ENCODE measurements around the gene KCNH4. TPM values are rescaled to one million over a fixed set of nuclear protein-coding genes. Genes with fewer than 3 reads are reported as not detected.

The KCNH4 gene
- total and polyA plus RNA-seq, 2 donors (not counting 1 experiment from before 2014, with no cell fraction given) = 0.62 to 1.0 TPM

DNA sequence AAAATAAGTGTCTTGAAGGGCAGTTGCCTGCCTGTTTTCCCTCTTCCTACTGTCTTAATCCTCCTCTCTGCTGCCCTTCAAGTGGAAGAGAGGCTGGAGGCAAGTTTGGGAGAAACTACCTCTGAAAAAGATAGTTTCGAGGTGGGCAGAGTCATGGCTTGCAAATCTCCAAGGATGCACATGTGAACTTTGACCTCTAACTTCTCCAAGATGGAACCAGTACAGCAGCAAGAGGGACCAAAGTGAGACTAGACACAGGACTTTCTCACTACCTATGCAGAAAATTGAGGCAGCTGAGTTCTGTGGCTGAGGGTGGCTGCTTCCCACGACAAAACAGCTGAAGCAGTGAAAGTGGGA is 887 bp upstream of the KCNH4 start:
- no CpG with 5 or more reads among the region's 2 CpGs for WGBS (ENCODE audit: insufficient coverage)
- Histone ChIP-seq H3K27ac (ENCODE audit: low read length in 2 of 2) (no peak overlapping the region), H3K4me2 (replicated peaks; ENCODE audit: low read depth, low read length, poor library complexity, severe bottlenecking) (peak overlapping the region; percentile 97), H4K20me1 (ENCODE audit: control insufficient read depth, insufficient read depth, low read length, poor library complexity, severe bottlenecking) (no peaks in the 10 kb centered on the region), H3K9me3 (ENCODE audit: control extremely low read depth in 1 of 3, control insufficient read depth in 2 of 3, insufficient read depth in 1 of 3, low read length in 2 of 3) (peaks cover 0 to 11% (median 0%) of the 10 kb centered on the region in 3 donors), H3K36me3 (replicated peaks in 1 of 2; ENCODE audit: control extremely low read depth in 1 of 2, control insufficient read depth in 1 of 2, extremely low read depth in 1 of 2, insufficient read depth in 2 of 2, low read length in 1 of 2) (no peaks in the 10 kb centered on the region), H3K4me1 (ENCODE audit: control insufficient read depth in 2 of 2, insufficient read depth in 2 of 2, low read length in 2 of 2) (peaks cover 46 to 63% of the 10 kb centered on the region in 2 donors), H3K27me3 (replicated peaks in 1 of 4; ENCODE audit: control extremely low read depth in 1 of 4, control insufficient read depth in 3 of 4, insufficient read depth in 4 of 4, low read length in 3 of 4) (peaks cover 0 to 17% (median 2%) of the 10 kb centered on the region in 4 experiments), H3K4me3 (ENCODE audit: control extremely low read depth in 1 of 5, extremely low read depth in 1 of 5, insufficient read depth in 1 of 5, low read depth in 2 of 5, low read length in 4 of 5) (no peak overlapping the region), H3K79me2 (ENCODE audit: control insufficient read depth, insufficient read depth, low read length) (no peaks in the 10 kb centered on the region), H2AFZ (ENCODE audit: insufficient read depth, low read depth, low read length, poor library complexity, severe bottlenecking) (no peak overlapping the region), H3K9ac (ENCODE audit: low read length) (no peak overlapping the region)
- TF ChIP-seq CTCF (IDR thresholded peaks at IDR 0.05) = no peak
- TF ChIP-seq EZH2 (IDR thresholded peaks at IDR 0.05; ENCODE audit: borderline replicate concordance, insufficient read depth, low read depth, low read length, poor library complexity, severe bottlenecking) = no peak
- DNase-seq (no peak), ATAC-seq (ENCODE audit: low read depth) (no peak)
- H3K4me1 Mint-ChIP-seq = peaks cover 62% of the 10 kb centered on the region
- no peak overlapping the region for H3K27ac Mint-ChIP-seq
- POLR2A ChIA-PET = interaction anchor here (0.6 kb wide), 2 partner anchors 66 to 218 kb away, joined by 3 read pairs; no protein-coding TSS in a partner anchor
- intact Hi-C loops (cut with micrococcal nuclease) = loop anchor here (1.0 to 5.0 kb wide), 7 partner anchors 27 to 1365 kb away; partner anchors contain the start of genes ATP6V0A1, CNP, DHX58 and RAB5C
- CTCF ChIA-PET = interaction anchor here (0.6 to 3.3 kb wide), 23 partner anchors 9 to 346 kb away, joined by 3 to 20 read pairs (median 5); partner anchors contain the start of genes CNP, DHX58, DNAJC7 and GHDC
- H3K9me3 Mint-ChIP-seq (ENCODE audit: insufficient read depth) = no peaks in the 10 kb centered on the region
- H3K4me3 Mint-ChIP-seq = peak overlapping the region; percentile 71
- H3K27me3 Mint-ChIP-seq = no peaks in the 10 kb centered on the region

DNA sequence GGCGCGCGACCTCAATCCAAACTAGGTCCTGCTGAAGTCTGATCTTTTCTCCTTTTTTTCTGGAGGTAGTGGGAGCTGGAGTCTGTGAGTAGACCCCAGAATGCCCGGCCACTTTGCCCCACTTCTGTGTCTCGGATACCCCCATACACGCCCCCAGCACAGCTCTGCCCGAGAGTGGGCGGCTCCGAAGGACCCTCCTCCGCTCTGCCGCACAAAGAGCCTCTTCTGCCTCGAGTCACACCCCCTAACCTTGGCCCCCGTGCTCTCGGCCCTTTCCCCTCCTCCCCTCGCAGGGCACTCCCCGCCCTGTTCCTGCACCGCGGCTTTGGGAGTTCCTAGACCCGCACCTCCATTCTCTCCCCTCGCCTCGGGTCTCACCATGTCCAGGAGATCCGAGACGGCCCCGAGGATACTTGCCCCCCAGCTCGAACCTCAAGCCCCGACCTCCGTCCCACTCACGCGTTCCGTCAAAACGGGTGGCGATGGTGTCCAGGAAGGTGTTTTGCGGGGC is 476 bp downstream of the KCNH4 start:
- Histone ChIP-seq H3K79me2 (ENCODE audit: control insufficient read depth, insufficient read depth, low read length) (no peaks in the 10 kb centered on the region), H3K4me3 (ENCODE audit: control extremely low read depth in 1 of 5, extremely low read depth in 1 of 5, insufficient read depth in 1 of 5, low read depth in 2 of 5, low read length in 4 of 5) (peak overlapping the region in 4 of 5 experiments; percentile 35 to 79 (median 59)), H3K9ac (ENCODE audit: low read length) (peak overlapping the region; percentile 67), H3K36me3 (replicated peaks in 1 of 2; ENCODE audit: control extremely low read depth in 1 of 2, control insufficient read depth in 1 of 2, extremely low read depth in 1 of 2, insufficient read depth in 2 of 2, low read length in 1 of 2) (no peaks in the 10 kb centered on the region), H2AFZ (ENCODE audit: insufficient read depth, low read depth, low read length, poor library complexity, severe bottlenecking) (peak overlapping the region; percentile 72), H3K4me1 (ENCODE audit: control insufficient read depth in 2 of 2, insufficient read depth in 2 of 2, low read length in 2 of 2) (peaks cover 46 to 63% of the 10 kb centered on the region in 2 donors), H4K20me1 (ENCODE audit: control insufficient read depth, insufficient read depth, low read length, poor library complexity, severe bottlenecking) (no peaks in the 10 kb centered on the region), H3K9me3 (ENCODE audit: control extremely low read depth in 1 of 3, control insufficient read depth in 2 of 3, insufficient read depth in 1 of 3, low read length in 2 of 3) (peaks cover 0 to 11% (median 0%) of the 10 kb centered on the region in 3 donors), H3K4me2 (replicated peaks; ENCODE audit: low read depth, low read length, poor library complexity, severe bottlenecking) (peak overlapping the region; percentile 97), H3K27ac (ENCODE audit: low read length in 2 of 2) (no peak overlapping the region), H3K27me3 (replicated peaks in 1 of 4; ENCODE audit: control extremely low read depth in 1 of 4, control insufficient read depth in 3 of 4, insufficient read depth in 4 of 4, low read length in 3 of 4) (peaks cover 0 to 17% (median 2%) of the 10 kb centered on the region in 4 experiments)
- no peaks in the 10 kb centered on the region for H3K27me3 Mint-ChIP-seq
- intact Hi-C loops (cut with micrococcal nuclease) = loop anchor here (2.0 to 5.0 kb wide), 5 partner anchors 26 to 1363 kb away; partner anchors contain the start of genes ATP6V0A1, DHX58, RAB5C and STAT3
- CTCF ChIA-PET = interaction anchor here (0.6 to 3.3 kb wide), 13 partner anchors 10 to 252 kb away, joined by 3 to 20 read pairs (median 5); partner anchors contain the start of genes CNP, DNAJC7 and GHDC
- WGBS (ENCODE audit: insufficient coverage) = 4% methylated on average over 30 of the region's 33 CpGs
- ATAC-seq (ENCODE audit: low read depth) (no peak), DNase-seq (no peak)
- TF ChIP-seq CTCF (IDR thresholded peaks at IDR 0.05) = no peak
- TF ChIP-seq EZH2 (IDR thresholded peaks at IDR 0.05; ENCODE audit: borderline replicate concordance, insufficient read depth, low read depth, low read length, poor library complexity, severe bottlenecking) = no peak
- peak overlapping the region; percentile 32 for H3K27ac Mint-ChIP-seq
- no peaks in the 10 kb centered on the region for H3K9me3 Mint-ChIP-seq (ENCODE audit: insufficient read depth)
- POLR2A ChIA-PET = no interaction called here
- H3K4me3 Mint-ChIP-seq = peak overlapping the region; percentile 47
- H3K4me1 Mint-ChIP-seq = peaks cover 62% of the 10 kb centered on the region

All from B cell (primary cell).